ENCODE measurements around the gene NKX6-1. TPM values are rescaled to one million over a fixed set of nuclear protein-coding genes. Genes with fewer than 3 reads are reported as not detected.

Gene NKX6-1
- total RNA-seq, 1 experiment from 2014 or later, result 0.09 TPM

DNA sequence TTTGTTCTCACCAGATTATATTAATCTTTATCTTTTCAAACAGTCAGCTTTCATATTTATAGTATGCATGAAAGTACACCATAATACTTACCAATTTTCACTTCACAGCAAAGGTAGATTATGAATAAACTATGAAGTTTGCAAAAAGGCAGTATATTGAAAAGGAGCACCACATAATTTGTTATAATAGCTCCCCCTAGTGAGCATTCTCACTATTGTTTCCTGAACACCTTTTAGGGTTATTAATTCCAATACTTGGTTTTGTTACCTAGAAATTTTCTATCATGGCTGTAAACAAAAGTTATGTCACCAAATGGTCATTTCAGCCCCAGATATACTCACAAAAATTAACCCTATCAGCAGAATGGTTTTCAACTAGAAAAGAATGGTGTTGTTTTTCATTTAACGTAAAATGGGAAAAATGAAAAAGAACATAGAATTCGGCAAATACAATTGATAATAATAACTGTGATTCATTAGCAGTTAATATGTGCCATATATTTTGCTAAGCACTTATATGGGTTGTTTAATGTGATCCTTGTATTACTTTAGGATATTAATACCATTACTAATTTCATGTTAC, 30.2 kb upstream of the NKX6-1 start:
- Mint-ChIP-seq H3K27me3 (ENCODE audit: low read depth) (no peaks in the 10 kb centered on the region), H3K4me1 (peaks cover 6 to 7% of the 10 kb centered on the region in 2 experiments), H3K27ac (no peak overlapping the region), H3K4me3 (no peak overlapping the region), H3K36me3 (ENCODE audit: insufficient read depth in 1 of 3, low read depth in 3 of 3) (peaks cover 0 to 6% (median 2%) of the 10 kb centered on the region in 3 experiments; a peak in 2 of 7 replicates), H3K9me3 (peaks cover 3 to 6% of the 10 kb centered on the region in 2 experiments; a peak in 4 of 5 replicates)
- Histone ChIP-seq H4K91ac (ENCODE audit: insufficient read length, low read depth, low read length) (no peak overlapping the region), H2BK5ac (ENCODE audit: insufficient read length, low read length) (no peak overlapping the region), H2BK20ac (ENCODE audit: low read depth, low read length, poor library complexity, severe bottlenecking) (no peak overlapping the region), H2AFZ (ENCODE audit: low read length) (no peak overlapping the region), H3K14ac (ENCODE audit: insufficient read depth, low read length) (no peak overlapping the region), H2BK15ac (ENCODE audit: low read depth, low read length) (no peak overlapping the region), H4K20me1 (ENCODE audit: control insufficient read depth, insufficient read depth, insufficient read length) (no peaks in the 10 kb centered on the region), H3K4me2 (ENCODE audit: insufficient read depth, insufficient read length, low read length) (no peak overlapping the region), H3K27me3 (ENCODE audit: insufficient read depth, low read length) (no peaks in the 10 kb centered on the region), H3K18ac (ENCODE audit: insufficient read length, low read depth, low read length) (no peak overlapping the region), H4K5ac (ENCODE audit: insufficient read length, low read depth, low read length) (no peak overlapping the region), H3K23ac (ENCODE audit: insufficient read length, low read depth, low read length) (no peak overlapping the region), H3K27ac (ENCODE audit: insufficient read length, low read depth, low read length) (no peak overlapping the region), H3T11ph (ENCODE audit: low read length) (no peak overlapping the region), H2AK5ac (ENCODE audit: insufficient read length, low read length) (no peak overlapping the region), H3K79me2 (ENCODE audit: insufficient read depth, low read length) (no peaks in the 10 kb centered on the region), H4K8ac (replicated peaks; ENCODE audit: insufficient read length, low read depth, low read length) (no peak overlapping the region), H3K79me1 (ENCODE audit: insufficient read depth, low read depth, low read length, poor library complexity, severe bottlenecking) (no peaks in the 10 kb centered on the region), H3K9ac (ENCODE audit: extremely low read depth, insufficient read length, low read length) (no peak overlapping the region), H3K4ac (ENCODE audit: low read depth, low read length) (no peak overlapping the region), H3K4me1 (ENCODE audit: insufficient read depth, low read length) (0 out of 2 replicates have a peak, but pooled peaks cover 2% of the 10 kb centered on the region), H3K9me3 (ENCODE audit: control insufficient read depth, low read depth, low read length) (no peaks in the 10 kb centered on the region), H3K56ac (ENCODE audit: insufficient read length, low read depth, low read length) (no peak overlapping the region), H3K23me2 (ENCODE audit: insufficient read length, low read depth, low read length, poor library complexity, severe bottlenecking) (no peaks in the 10 kb centered on the region), H2BK120ac (ENCODE audit: low read depth, low read length, poor library complexity, severe bottlenecking) (no peak overlapping the region), H2BK12ac (ENCODE audit: insufficient read length, low read depth, low read length) (no peak overlapping the region)
- no CpG with 5 or more reads among the region's 2 CpGs for WGBS (ENCODE audit: extremely low coverage, insufficient read length, low lambda C conversion rate)
- DNase-seq, result no peak
- TF ChIP-seq, protein P1, sequence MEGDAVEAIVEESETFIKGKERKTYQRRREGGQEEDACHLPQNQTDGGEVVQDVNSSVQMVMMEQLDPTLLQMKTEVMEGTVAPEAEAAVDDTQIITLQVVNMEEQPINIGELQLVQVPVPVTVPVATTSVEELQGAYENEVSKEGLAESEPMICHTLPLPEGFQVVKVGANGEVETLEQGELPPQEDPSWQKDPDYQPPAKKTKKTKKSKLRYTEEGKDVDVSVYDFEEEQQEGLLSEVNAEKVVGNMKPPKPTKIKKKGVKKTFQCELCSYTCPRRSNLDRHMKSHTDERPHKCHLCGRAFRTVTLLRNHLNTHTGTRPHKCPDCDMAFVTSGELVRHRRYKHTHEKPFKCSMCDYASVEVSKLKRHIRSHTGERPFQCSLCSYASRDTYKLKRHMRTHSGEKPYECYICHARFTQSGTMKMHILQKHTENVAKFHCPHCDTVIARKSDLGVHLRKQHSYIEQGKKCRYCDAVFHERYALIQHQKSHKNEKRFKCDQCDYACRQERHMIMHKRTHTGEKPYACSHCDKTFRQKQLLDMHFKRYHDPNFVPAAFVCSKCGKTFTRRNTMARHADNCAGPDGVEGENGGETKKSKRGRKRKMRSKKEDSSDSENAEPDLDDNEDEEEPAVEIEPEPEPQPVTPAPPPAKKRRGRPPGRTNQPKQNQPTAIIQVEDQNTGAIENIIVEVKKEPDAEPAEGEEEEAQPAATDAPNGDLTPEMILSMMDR (conservative IDR thresholded peaks at IDR 0.05), result peak; percentile 86
